CD14-positive monocyte (primary cell): ENCODE results near the gene ATXN2. TPM values are rescaled to one million over a fixed set of nuclear protein-coding genes. Genes with fewer than 3 reads are reported as not detected.

Experiments
- DNase-seq, 3 donors: peaks; one replicate each; pipeline ENCODE4 v3.0.0-alpha.2; 2011 to 2022
- H2AFZ ChIP-seq: 2 replicates; pipeline ENCODE4 v1.6.0; 2012; ENCODE audit warnings: mild to moderate bottlenecking, low read depth, low read length, inconsistent platforms; ENCODE audit not compliant: insufficient read depth, poor library complexity, severe bottlenecking
- H3K27ac ChIP-seq, 2 donors: 1 replicate in 1 of 2; 2 replicates in 1 of 2; pipeline ENCODE4 v1.5.1; 2012 to 2013; ENCODE audit warnings: low read length in 2 of 2, control low read depth in 1 of 2, inconsistent platforms in 1 of 2, low read depth in 1 of 2, mild to moderate bottlenecking in 1 of 2
- H3K27me3 ChIP-seq, 2 donors: one replicate each; pipeline versions ENCODE4 v1.6.0 to v1.6.1; 2011 to 2013; ENCODE audit warnings: low read length in 2 of 2; ENCODE audit not compliant: control insufficient read depth in 2 of 2, insufficient read depth in 2 of 2
- H3K36me3 ChIP-seq, 2 donors: replicated peaks in 1 of 2; 1 replicate in 1 of 2; 2 replicates in 1 of 2; pipeline versions ENCODE4 v1.5.1 to v1.6.1; 2012 to 2013; ENCODE audit warnings: low read length in 2 of 2, control low read depth in 1 of 2, inconsistent platforms in 1 of 2, mild to moderate bottlenecking in 1 of 2; ENCODE audit not compliant: insufficient read depth in 2 of 2, control insufficient read depth in 1 of 2
- H3K4me1 ChIP-seq, 2 donors: 1 replicate in 1 of 2; 2 replicates in 1 of 2; pipeline versions ENCODE4 v1.5.1 to v1.6.1; 2012 to 2013; ENCODE audit warnings: low read length in 2 of 2, control low read depth in 1 of 2, inconsistent platforms in 1 of 2, mild to moderate bottlenecking in 1 of 2, moderate library complexity in 1 of 2; ENCODE audit not compliant: insufficient read depth in 2 of 2, control insufficient read depth in 1 of 2
- H3K4me2 ChIP-seq: replicated peaks from 2 replicates; pipeline ENCODE3; 2012; ENCODE audit warnings: low read length, moderate library complexity, mild to moderate bottlenecking; ENCODE audit not compliant: poor library complexity, severe bottlenecking; ENCODE audit errors: extremely low read depth
- H3K4me3 ChIP-seq, 3 experiments: fragments of 200-600 bp in 1 of 3; sonication (generic) in 1 of 3; replicated peaks in 1 of 3; 1 replicate in 2 of 3; 2 replicates in 1 of 3; pipeline ENCODE4 v1.5.1; 2011 to 2013; ENCODE audit warnings: low read length in 3 of 3, mild to moderate bottlenecking in 3 of 3, control low read depth in 2 of 3, low read depth in 2 of 3, inconsistent platforms in 1 of 3, moderate library complexity in 1 of 3
- H3K79me2 ChIP-seq: 2 replicates; pipeline ENCODE4 v1.6.0; 2012; ENCODE audit warnings: mild to moderate bottlenecking, control low read depth, inconsistent platforms, low read length, moderate library complexity; ENCODE audit not compliant: insufficient read depth
- H3K9ac ChIP-seq: 2 replicates; pipeline ENCODE4 v1.6.0; 2017; ENCODE audit warnings: low read length, mild to moderate bottlenecking; ENCODE audit not compliant: insufficient read depth, poor library complexity, severe bottlenecking
- H3K9me3 ChIP-seq, 2 donors: replicated peaks in 1 of 2; 1 replicate in 1 of 2; 2 replicates in 1 of 2; pipeline versions ENCODE4 v1.5.1 to v1.6.1; 2012 to 2013; ENCODE audit warnings: low read length in 2 of 2, control low read depth in 1 of 2; ENCODE audit not compliant: control insufficient read depth in 1 of 2, insufficient read depth in 1 of 2
- H4K20me1 ChIP-seq: 2 replicates; pipeline ENCODE4 v1.6.0; 2012; ENCODE audit warnings: mild to moderate bottlenecking, low read length, control low read depth, moderate library complexity; ENCODE audit not compliant: insufficient read depth
- H3K27ac Mint-ChIP-seq, 7 donors: one replicate each; pipeline ENCODE4 v1.8.0; 2020; ENCODE audit warnings: mild to moderate bottlenecking in 7 of 7, mixed read lengths in 7 of 7, moderate library complexity in 6 of 7, inconsistent platforms in 2 of 7
- H3K27me3 Mint-ChIP-seq, 3 donors: one replicate each; pipeline ENCODE4 v1.8.0; 2021 to 2022; ENCODE audit warnings: low read depth in 3 of 3, mild to moderate bottlenecking in 3 of 3, mixed read lengths in 3 of 3, moderate library complexity in 3 of 3, inconsistent platforms in 1 of 3
- H3K36me3 Mint-ChIP-seq, 2 donors: one replicate each; pipeline ENCODE4 v1.8.0; 2020; ENCODE audit warnings: mixed read lengths in 2 of 2, inconsistent platforms in 1 of 2, mild to moderate bottlenecking in 1 of 2
- H3K4me1 Mint-ChIP-seq: one replicate; pipeline ENCODE4 v1.8.0; 2020; ENCODE audit warnings: mild to moderate bottlenecking, mixed read lengths
- H3K4me3 Mint-ChIP-seq, 2 donors: one replicate each; pipeline ENCODE4 v1.8.0; 2020; ENCODE audit warnings: mild to moderate bottlenecking in 2 of 2, mixed read lengths in 2 of 2, moderate library complexity in 1 of 2
- H3K9me3 Mint-ChIP-seq, 7 donors: one replicate each; pipeline ENCODE4 v1.8.0; 2020 to 2022; ENCODE audit warnings: mixed read lengths in 7 of 7, mild to moderate bottlenecking in 6 of 7, moderate library complexity in 6 of 7, inconsistent platforms in 2 of 7
- WGBS: methylation state at CpG from one replicate; pipeline ENCODE4 v1.1.5; 2013; ENCODE audit warnings: missing lambda C conversion rate; ENCODE audit not compliant: insufficient coverage; 5-methylcytosine and 5-hydroxymethylcytosine counted together
- intact Hi-C, 2 donors: fragments of 100-400 bp; cut with micrococcal nuclease; formaldehyde crosslinking; loops; one replicate each; pipeline versions ENCODE4 v1.15.0 to v1.15.1; 2023
- polyA plus RNA-seq, 3 donors: library from polyadenylated mRNA; depleted of rRNA in 1 of 3; unstranded in 2 of 3; stranded (reverse) in 1 of 3; fragments of 300-500 nt in 2 of 3; fragments of >200 nt in 1 of 3; fragmentation: Illumina TruSeq in 2 of 3; gene quantifications; 1 replicate in 2 of 3; 2 replicates in 1 of 3; pipeline ENCODE4 v1.2.3, GENCODE V29; 2012 to 2021
- TF ChIP-seq, protein P1 (sequence below): fragments of 200-600 bp; IDR thresholded peaks from one replicate; pipeline ENCODE4 v1.8.0; 2022; ENCODE audit warnings: antibody characterized with exemption, mild to moderate bottlenecking

Gene ATXN2
- polyA plus RNA-seq, 3 donors = 4.3 to 28.8 (median 11.9) TPM

DNA sequence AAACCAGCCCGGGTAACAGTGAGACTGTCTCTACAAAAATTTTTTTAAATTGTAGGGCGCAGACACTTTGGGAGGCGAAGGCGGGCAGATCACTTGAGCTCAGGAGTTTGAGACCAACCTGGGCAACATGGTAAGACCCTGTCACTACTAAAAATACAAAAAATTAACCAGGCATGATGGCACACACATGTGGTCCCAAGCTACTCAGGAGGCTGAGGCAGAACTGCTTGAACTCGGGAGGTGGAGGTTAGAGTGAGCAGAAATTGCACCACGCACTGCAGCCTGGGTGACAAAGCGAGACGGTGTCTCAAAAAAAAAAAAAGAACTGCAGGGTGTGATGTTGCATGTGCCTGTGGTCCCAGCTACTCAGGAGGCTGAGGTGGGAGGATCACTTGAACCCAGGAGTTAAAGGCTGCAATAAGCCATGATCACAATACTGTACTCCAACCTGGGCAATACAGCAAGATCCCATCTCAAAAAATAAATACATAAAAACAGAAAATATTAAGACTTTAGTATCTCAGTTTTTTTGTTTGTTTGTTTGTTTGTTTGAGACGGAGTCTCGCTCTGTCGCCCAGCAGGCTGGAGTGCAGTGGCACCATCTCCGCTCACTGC lies 16.9 kb downstream of the ATXN2 start:
- Mint-ChIP-seq H3K4me1 (peaks cover 16% of the 10 kb centered on the region), H3K27ac (peak overlapping the region in 3 of 7 donors; percentile 33 to 56 (median 50)), H3K27me3 (peaks cover 0 to 4% (median 0%) of the 10 kb centered on the region in 3 donors), H3K9me3 (no peaks in the 10 kb centered on the region), H3K36me3 (peaks cover 11 to 24% of the 10 kb centered on the region in 2 donors), H3K4me3 (no peak overlapping the region)
- no peak overlapping the region for H3K27ac ChIP-seq
- no peak overlapping the region for H3K4me3 ChIP-seq
- H3K4me2 ChIP-seq = no peak overlapping the region
- no peak overlapping the region for H3K9ac ChIP-seq
- intact Hi-C loops = no loop called here
- peaks cover 96% of the 10 kb centered on the region for H4K20me1 ChIP-seq
- WGBS = 93% methylated on average over 7 of the region's 12 CpGs
- H2AFZ ChIP-seq = no peak overlapping the region
- no peaks in the 10 kb centered on the region for H3K9me3 ChIP-seq
- TF ChIP-seq, protein P1, sequence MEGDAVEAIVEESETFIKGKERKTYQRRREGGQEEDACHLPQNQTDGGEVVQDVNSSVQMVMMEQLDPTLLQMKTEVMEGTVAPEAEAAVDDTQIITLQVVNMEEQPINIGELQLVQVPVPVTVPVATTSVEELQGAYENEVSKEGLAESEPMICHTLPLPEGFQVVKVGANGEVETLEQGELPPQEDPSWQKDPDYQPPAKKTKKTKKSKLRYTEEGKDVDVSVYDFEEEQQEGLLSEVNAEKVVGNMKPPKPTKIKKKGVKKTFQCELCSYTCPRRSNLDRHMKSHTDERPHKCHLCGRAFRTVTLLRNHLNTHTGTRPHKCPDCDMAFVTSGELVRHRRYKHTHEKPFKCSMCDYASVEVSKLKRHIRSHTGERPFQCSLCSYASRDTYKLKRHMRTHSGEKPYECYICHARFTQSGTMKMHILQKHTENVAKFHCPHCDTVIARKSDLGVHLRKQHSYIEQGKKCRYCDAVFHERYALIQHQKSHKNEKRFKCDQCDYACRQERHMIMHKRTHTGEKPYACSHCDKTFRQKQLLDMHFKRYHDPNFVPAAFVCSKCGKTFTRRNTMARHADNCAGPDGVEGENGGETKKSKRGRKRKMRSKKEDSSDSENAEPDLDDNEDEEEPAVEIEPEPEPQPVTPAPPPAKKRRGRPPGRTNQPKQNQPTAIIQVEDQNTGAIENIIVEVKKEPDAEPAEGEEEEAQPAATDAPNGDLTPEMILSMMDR = no peak
- peaks cover 99% of the 10 kb centered on the region for H3K79me2 ChIP-seq
- no peaks in the 10 kb centered on the region for H3K27me3 ChIP-seq
- H3K36me3 ChIP-seq = peaks cover 3 to 6% of the 10 kb centered on the region in 2 donors
- H3K4me1 ChIP-seq = peaks cover 0 to 12% of the 10 kb centered on the region in 2 donors
- DNase-seq = no peak

DNA sequence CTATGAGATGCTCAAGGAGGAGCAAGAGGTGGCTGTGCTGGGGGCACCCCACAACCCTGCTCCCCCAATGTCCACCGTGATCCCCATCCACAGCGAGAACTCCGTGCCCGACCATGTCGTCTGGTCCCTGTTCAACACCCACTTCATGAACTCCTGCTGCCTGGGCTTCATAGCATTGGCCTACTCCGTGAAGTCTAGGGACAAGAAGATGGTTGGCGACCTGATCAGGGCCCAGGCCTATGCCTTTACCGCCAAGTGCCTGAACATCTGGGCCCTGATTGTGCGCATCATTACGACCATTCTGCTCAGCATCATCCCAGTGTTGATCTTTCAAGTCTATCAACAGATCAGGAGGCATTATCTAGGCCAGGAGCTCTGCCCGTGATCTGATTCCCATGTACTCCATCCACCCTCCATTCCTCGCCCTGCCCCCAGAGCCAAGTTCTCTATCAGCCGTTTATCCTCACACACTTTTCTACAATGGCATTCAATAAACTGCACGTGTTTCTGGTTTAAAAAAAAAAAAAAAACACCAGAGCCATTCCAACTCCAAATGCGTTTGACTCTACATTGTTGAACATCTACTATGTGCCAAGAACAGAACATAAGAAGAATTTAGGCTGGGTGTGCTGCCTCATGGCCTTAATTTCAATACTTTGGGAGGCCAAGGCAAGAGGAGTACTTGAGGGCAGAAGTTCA lies 17.5 kb downstream of the ATXN2 start:
- H3K36me3 Mint-ChIP-seq = peaks cover 11 to 20% of the 10 kb centered on the region in 2 donors
- peaks cover 0 to 4% (median 0%) of the 10 kb centered on the region in 3 donors for H3K27me3 Mint-ChIP-seq
- peaks cover 3 to 6% of the 10 kb centered on the region in 2 donors for H3K36me3 ChIP-seq
- H3K79me2 ChIP-seq = peaks cover 98% of the 10 kb centered on the region
- no peak overlapping the region for H3K4me3 Mint-ChIP-seq
- H3K4me2 ChIP-seq = no peak overlapping the region
- TF ChIP-seq, protein P1 = no peak
- H3K9me3 ChIP-seq = no peaks in the 10 kb centered on the region
- no peak overlapping the region for H3K4me3 ChIP-seq
- 96% methylated on average over 14 of the region's 15 CpGs for WGBS
- H3K9ac ChIP-seq = no peak overlapping the region
- H3K4me1 Mint-ChIP-seq = peaks cover 16% of the 10 kb centered on the region
- H3K27me3 ChIP-seq = no peaks in the 10 kb centered on the region
- peaks cover 0 to 12% of the 10 kb centered on the region in 2 donors for H3K4me1 ChIP-seq
- H3K27ac ChIP-seq = no peak overlapping the region
- H4K20me1 ChIP-seq = peaks cover 95% of the 10 kb centered on the region
- intact Hi-C loops = no loop called here
- H2AFZ ChIP-seq = no peak overlapping the region
- no peak for DNase-seq
- peak overlapping the region in 4 of 7 donors; percentile 31 to 67 (median 44) for H3K27ac Mint-ChIP-seq
- no peaks in the 10 kb centered on the region for H3K9me3 Mint-ChIP-seq
